K562 (cell line): ENCODE data around the gene PSMD14. TPM values are rescaled to one million over a fixed set of nuclear protein-coding genes. Genes with fewer than 3 reads are reported as not detected.

ENCODE experiments used
- ATAC-seq: fragments of 200-7000 bp; cut with Tn5 transposase; 3 replicates; pipeline ENCODE4 v1.9.1; 2020; ENCODE audit warnings: moderate library complexity
- BruUV-seq: library from RNA; stranded (reverse); fragments of 400-500 nt; replicated peaks from 2 replicates; lab custom pipeline; 2021; lab: Mats Ljungman, UMichigan
- CTCF ChIA-PET: fragments of 300-600 bp; formaldehyde crosslinking; extraction: SDS; loops from one replicate; lab custom pipeline; 2021; ENCODE audit warnings: low intra/inter-chr PET ratio; lab: Yijun Ruan, JAX
- POLR2A ChIA-PET: fragments of 300-600, 350-650 bp; sonication (Branson Sonifier 250); formaldehyde crosslinking; extraction: SDS; loops from one replicate; lab custom pipeline; 2021; ENCODE audit warnings: antibody characterized with exemption, inconsistent platforms; lab: Yijun Ruan, JAX
- DNase-seq, 4 experiments: peaks; one replicate each; pipeline versions ENCODE4 v3.0.0 to v3.0.0-alpha.2; 2011 to 2018; ENCODE audit warnings: low spot score in 3 of 4, mixed read lengths in 3 of 4; ENCODE audit errors: extremely low read depth in 1 of 4
- FAIRE-seq: peaks from 2 replicates; lab custom pipeline; 2011; peaks lifted over from hg19 to GRCh38; lab: Jason Lieb, UNC
- H2AFZ ChIP-seq: 2 replicates; pipeline ENCODE4 v1.6.0; 2011; ENCODE audit warnings: low read depth, low read length, control low read depth, inconsistent platforms
- H3K27ac ChIP-seq: fragments of 200-600 bp; 3 replicates; pipeline ENCODE4 v1.8.0; 2011; ENCODE audit warnings: low read depth, mild to moderate bottlenecking, control low read depth, inconsistent platforms, low read length, moderate library complexity, mixed read lengths; ENCODE audit errors: extremely low read depth
- H3K27me3 ChIP-seq, 2 experiments: fragments of 300-600 bp in 1 of 2; 2 replicates in 1 of 2; 3 replicates in 1 of 2; pipeline versions ENCODE4 v1.6.0 to v1.8.0; 2011; ENCODE audit warnings: inconsistent platforms in 2 of 2, low read length in 2 of 2, mild to moderate bottlenecking in 1 of 2, mixed read lengths in 1 of 2, moderate library complexity in 1 of 2; ENCODE audit not compliant: control insufficient read depth in 2 of 2, insufficient read depth in 2 of 2
- H3K36me3 ChIP-seq: fragments of 300-600 bp; 3 replicates; pipeline ENCODE4 v1.8.0; 2011; ENCODE audit warnings: mild to moderate bottlenecking, low read length, inconsistent platforms; ENCODE audit not compliant: control insufficient read depth, insufficient read depth
- H3K4me1 ChIP-seq, 2 experiments: fragments of 200-600 bp in 1 of 2; replicated peaks in 1 of 2; 2 replicates in 1 of 2; 3 replicates in 1 of 2; pipeline versions ENCODE4 v1.5.1 to v1.8.0; 2011; ENCODE audit warnings: inconsistent platforms in 2 of 2, low read length in 2 of 2, mild to moderate bottlenecking in 1 of 2, mixed read lengths in 1 of 2, moderate library complexity in 1 of 2; ENCODE audit not compliant: control insufficient read depth in 2 of 2, insufficient read depth in 2 of 2
- H3K4me2 ChIP-seq: 2 replicates; pipeline ENCODE4 v1.6.1; 2011; ENCODE audit warnings: low read length, control low read depth, inconsistent platforms, mixed read lengths; ENCODE audit not compliant: insufficient read depth
- H3K4me3 ChIP-seq: fragments of 200-600 bp; sonication (generic), shearing (Covaris generic); 2 replicates; pipeline ENCODE4 v1.5.1; 2016; ENCODE audit warnings: control low read depth, inconsistent platforms
- H3K79me2 ChIP-seq: fragments of 200-600 bp; 3 replicates; pipeline ENCODE4 v1.8.0; 2011; ENCODE audit warnings: low read length, inconsistent platforms; ENCODE audit not compliant: control insufficient read depth, insufficient read depth
- H3K9ac ChIP-seq, 2 experiments: 2 replicates each; pipeline versions ENCODE4 v1.6.0 to v1.6.1; 2011; ENCODE audit warnings: low read depth in 2 of 2, low read length in 2 of 2, control low read depth in 1 of 2, inconsistent platforms in 1 of 2, mild to moderate bottlenecking in 1 of 2, mixed read lengths in 1 of 2; ENCODE audit not compliant: insufficient read depth in 1 of 2
- H3K9me1 ChIP-seq: one replicate; pipeline ENCODE4 v1.6.0; 2011; ENCODE audit warnings: inconsistent platforms, mild to moderate bottlenecking, low read length, moderate library complexity; ENCODE audit not compliant: control insufficient read depth, insufficient read depth
- H3K9me3 ChIP-seq: replicated peaks from 2 replicates; pipeline ENCODE4 v1.5.1; 2011; ENCODE audit warnings: low read depth, low read length, inconsistent platforms; ENCODE audit not compliant: control insufficient read depth, insufficient read depth
- H4K20me1 ChIP-seq: replicated peaks from 2 replicates; pipeline ENCODE4 v1.6.1; 2011; ENCODE audit warnings: low read length, inconsistent platforms, mixed read lengths; ENCODE audit not compliant: control insufficient read depth, insufficient read depth
- BMI1 ChIP-seq: fragments of 150-350 bp; IDR thresholded peaks from 2 replicates; pipeline ENCODE4 v1.6.1; 2014; ENCODE audit warnings: low read length
- CBX2 ChIP-seq: fragments of 200-600 bp; sonication (generic); IDR thresholded peaks from one replicate; pipeline ENCODE4 v1.6.1; 2012; ENCODE audit warnings: mild to moderate bottlenecking, low read length, inconsistent platforms; ENCODE audit not compliant: insufficient read depth, poor library complexity, severe bottlenecking
- MCM3 ChIP-seq: fragments of 450-650 bp; IDR thresholded peaks from 2 replicates; pipeline ENCODE4 v1.6.1; 2016
- ZBTB9 ChIP-seq: fragments of 450-650 bp; formaldehyde crosslinking; IDR thresholded peaks from 2 replicates; pipeline ENCODE4 v1.4.0; 2020; ENCODE audit warnings: mild to moderate bottlenecking, moderate library complexity
- ZNF263 ChIP-seq: sonication (generic); formaldehyde crosslinking; IDR thresholded peaks from 2 replicates; pipeline ENCODE4 v1.8.0; 2022; ENCODE audit warnings: mild to moderate bottlenecking, missing genetic modification reagents, borderline replicate concordance
- WGBS: fragments of 100-300 bp; shearing (Covaris generic); methylation state at CpG from one replicate; pipeline ENCODE4 v1.1.6; 2016; ENCODE audit warnings: low coverage, mixed read lengths; ENCODE audit not compliant: insufficient coverage; ENCODE audit errors: missing lambda C conversion rate; 5-methylcytosine and 5-hydroxymethylcytosine counted together
- in situ Hi-C: fragments of 300-500 bp; cut with MboI; formaldehyde crosslinking; loops from 4 replicates; pipeline ENCODE4 v1.15.0; 2018; ENCODE audit warnings: inconsistent platforms, mixed read lengths
- intact Hi-C: fragments of 100-400 bp; cut with micrococcal nuclease; formaldehyde crosslinking; loops from 2 replicates; pipeline ENCODE4 v1.14.2; 2022
- polyA plus RNA-seq, 8 experiments: library from polyadenylated mRNA; depleted of rRNA in 4 of 8; stranded (reverse) in 5 of 8; unstranded in 3 of 8; fragments of >200 nt; fragmentation: Nextera tagmentation in 2 of 8; fragmentation: Illumina TruSeq in 1 of 8; extraction: Ambion mirVana in 2 of 8; extraction: Trizol in 1 of 8; gene quantifications; 2 replicates each; pipeline versions ENCODE4 v1.2.1 to v1.2.3, GENCODE V29; 2011 to 2014; ENCODE audit warnings: inconsistent platforms in 1 of 8, missing spikeins in 1 of 8
- total RNA-seq, 7 experiments: library from RNA; depleted of rRNA in 6 of 7; stranded (reverse); fragments of >200 nt in 6 of 7; fragmentation: Illumina TruSeq in 2 of 7; extraction: Trizol in 2 of 7; gene quantifications; 2 replicates each; pipeline versions ENCODE4 v1.2.1 to v1.2.3, GENCODE V29; 2011 to 2021; ENCODE audit warnings: low replicate concordance in 1 of 7

Gene PSMD14
- total and polyA plus RNA-seq, 9 of the 15 experiments (the other 6 are each of a cell fraction or from before 2014, with no cell fraction given): 151 to 515 (median 228) TPM

- POLR2A ChIA-PET: no interaction called here
- H3K4me1 ChIP-seq: peaks cover 0 to 19% of the 10 kb centered on the region in 2 experiments; a peak in 2 of 5 replicates
- in situ Hi-C loops: no loop called here
- H3K36me3 ChIP-seq: no peaks in the 10 kb centered on the region
- no peak overlapping the region for H3K4me3 ChIP-seq
- FAIRE-seq (no peak), DNase-seq (no peak)
- H2AFZ ChIP-seq: no peak overlapping the region
- no peak overlapping the region for H3K27ac ChIP-seq
- BruUV-seq: no TSS peak
- TF ChIP-seq CBX2 (peak; percentile 44), MCM3 (no peak), ZNF263 (no peak), ZBTB9 (CRISPR knock-in tag) (no peak), BMI1 (0 out of 2 replicates have a peak, but pooled peaks have one; percentile 24)
- TF ChIP-seq, all 486 proteins: peak for 2
- Histone ChIP-seq H3K9me1 (no peaks in the 10 kb centered on the region), H4K20me1 (no peaks in the 10 kb centered on the region), H3K9ac (no peak overlapping the region), H3K4me2 (no peak overlapping the region), H3K27me3 (peaks cover 39 to 47% of the 10 kb centered on the region in 2 experiments; a peak in 4 of 5 replicates), H3K9me3 (no peaks in the 10 kb centered on the region), H3K79me2 (no peaks in the 10 kb centered on the region)
- no peak for ATAC-seq
- intact Hi-C loops: no loop called here
- CTCF ChIA-PET: no interaction called here
- 3% methylated on average over 17 of the region's 17 CpGs for WGBS
These were observed 117.7 kb downstream of the PSMD14 start for GRCh38 chr2:161425728-161426454.
